HEK293 (cell line): ENCODE results near the gene KLC3.

ENCODE experiments used
- YY1 ChIP-seq: fragments of 450-650 bp; formaldehyde crosslinking; IDR thresholded peaks from 2 replicates; pipeline ENCODE4 v1.5.1; 2018; ENCODE audit warnings: missing biosample characterization, missing genetic modification characterization
- ZBTB8A ChIP-seq: fragments of 450-650 bp; formaldehyde crosslinking; IDR thresholded peaks from 2 replicates; pipeline ENCODE4 v1.5.1; 2016; ENCODE audit warnings: missing biosample characterization, missing genetic modification characterization
- ZNF140 ChIP-seq: fragments of 450-650 bp; formaldehyde crosslinking; IDR thresholded peaks from 2 replicates; pipeline ENCODE4 v1.5.1; 2016; ENCODE audit warnings: missing biosample characterization, missing genetic modification characterization
- ZNF639 ChIP-seq: fragments of 450-650 bp; formaldehyde crosslinking; IDR thresholded peaks from 2 replicates; pipeline ENCODE4 v1.5.1; 2016; ENCODE audit warnings: missing biosample characterization, missing genetic modification characterization
- TF ChIP-seq, protein P1 (sequence below): fragments of 450-650 bp; formaldehyde crosslinking; IDR thresholded peaks from 2 replicates; pipeline ENCODE4 v1.5.1; 2016; ENCODE audit warnings: missing biosample characterization, missing genetic modification characterization
- TF ChIP-seq, protein P2 (sequence below): fragments of 450-650 bp; formaldehyde crosslinking; IDR thresholded peaks from 2 replicates; pipeline ENCODE4 v1.5.1; 2016; ENCODE audit warnings: missing biosample characterization, missing genetic modification characterization

DNA sequence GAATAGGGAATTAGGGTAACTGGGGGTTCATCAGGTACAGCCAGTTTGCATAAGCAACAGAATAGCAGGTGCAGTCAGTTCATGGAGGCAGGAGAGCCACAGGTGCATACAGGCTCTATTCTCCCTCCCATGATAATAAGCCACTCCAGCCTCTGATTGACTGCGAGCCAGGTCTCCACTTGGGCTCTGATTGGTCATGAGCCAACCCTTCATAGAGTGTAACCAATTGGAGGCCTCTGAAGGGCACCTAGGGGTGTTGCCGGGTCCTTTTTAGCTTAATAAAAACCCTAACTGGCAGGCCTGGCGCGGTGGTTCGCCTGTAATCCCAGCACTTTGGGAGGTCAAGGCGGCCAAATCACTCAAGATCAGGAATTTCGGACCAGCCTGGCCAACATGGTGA is 9.1 kb upstream of the KLC3 start:
- TF ChIP-seq ZBTB8A (tag by site-specific recombination) (no peak), ZNF140 (tag by site-specific recombination) (no peak), ZNF639 (tag by site-specific recombination) (no peak), YY1 (no peak)
- TF ChIP-seq, protein P1, sequence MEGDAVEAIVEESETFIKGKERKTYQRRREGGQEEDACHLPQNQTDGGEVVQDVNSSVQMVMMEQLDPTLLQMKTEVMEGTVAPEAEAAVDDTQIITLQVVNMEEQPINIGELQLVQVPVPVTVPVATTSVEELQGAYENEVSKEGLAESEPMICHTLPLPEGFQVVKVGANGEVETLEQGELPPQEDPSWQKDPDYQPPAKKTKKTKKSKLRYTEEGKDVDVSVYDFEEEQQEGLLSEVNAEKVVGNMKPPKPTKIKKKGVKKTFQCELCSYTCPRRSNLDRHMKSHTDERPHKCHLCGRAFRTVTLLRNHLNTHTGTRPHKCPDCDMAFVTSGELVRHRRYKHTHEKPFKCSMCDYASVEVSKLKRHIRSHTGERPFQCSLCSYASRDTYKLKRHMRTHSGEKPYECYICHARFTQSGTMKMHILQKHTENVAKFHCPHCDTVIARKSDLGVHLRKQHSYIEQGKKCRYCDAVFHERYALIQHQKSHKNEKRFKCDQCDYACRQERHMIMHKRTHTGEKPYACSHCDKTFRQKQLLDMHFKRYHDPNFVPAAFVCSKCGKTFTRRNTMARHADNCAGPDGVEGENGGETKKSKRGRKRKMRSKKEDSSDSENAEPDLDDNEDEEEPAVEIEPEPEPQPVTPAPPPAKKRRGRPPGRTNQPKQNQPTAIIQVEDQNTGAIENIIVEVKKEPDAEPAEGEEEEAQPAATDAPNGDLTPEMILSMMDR (tag by site-specific recombination) = no peak
- TF ChIP-seq, protein P2, sequence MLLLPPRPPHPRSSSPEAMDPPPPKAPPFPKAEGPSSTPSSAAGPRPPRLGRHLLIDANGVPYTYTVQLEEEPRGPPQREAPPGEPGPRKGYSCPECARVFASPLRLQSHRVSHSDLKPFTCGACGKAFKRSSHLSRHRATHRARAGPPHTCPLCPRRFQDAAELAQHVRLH (tag by site-specific recombination) = no peak
